Liver (tissue), 9 donors: Measurements from ENCODE around the gene GOLGA5. TPM values are rescaled to one million over a fixed set of nuclear protein-coding genes. Genes with fewer than 3 reads are reported as not detected.
A peak's percentile ranks its signal among the peaks of the same experiment; 100 is the strongest.

Source experiments
- DNase-seq: peaks from one replicate; pipeline ENCODE4 v3.0.0-alpha.2; 2017; ENCODE audit warnings: low spot score
- H3K27ac ChIP-seq, 2 donors: one replicate each; pipeline ENCODE4 v1.7.0; 2013; ENCODE audit warnings: inconsistent platforms in 2 of 2, low read length in 2 of 2, control low read depth in 1 of 2, low read depth in 1 of 2, mild to moderate bottlenecking in 1 of 2
- H3K27me3 ChIP-seq, 4 donors: one replicate each; pipeline versions ENCODE4 v1.6.1 to v1.7.0; 2013; ENCODE audit warnings: low read length in 3 of 4, inconsistent platforms in 1 of 4, mild to moderate bottlenecking in 1 of 4, moderate library complexity in 1 of 4; ENCODE audit not compliant: control insufficient read depth in 4 of 4, insufficient read depth in 4 of 4
- H3K36me3 ChIP-seq, 4 donors: one replicate each; pipeline versions ENCODE4 v1.6.1 to v1.7.0; 2013; ENCODE audit warnings: low read length in 3 of 4, mild to moderate bottlenecking in 3 of 4, low read depth in 1 of 4, moderate library complexity in 1 of 4; ENCODE audit not compliant: control insufficient read depth in 4 of 4, insufficient read depth in 3 of 4
- H3K4me1 ChIP-seq, 4 donors: one replicate each; pipeline versions ENCODE4 v1.6.1 to v1.7.0; 2013; ENCODE audit warnings: low read length in 3 of 4, mild to moderate bottlenecking in 3 of 4, moderate library complexity in 1 of 4; ENCODE audit not compliant: control insufficient read depth in 4 of 4, insufficient read depth in 4 of 4
- H3K4me3 ChIP-seq, 3 donors: one replicate each; pipeline versions ENCODE4 v1.6.1 to v1.7.0; 2013; ENCODE audit warnings: low read length in 3 of 3, control low read depth in 1 of 3, low read depth in 1 of 3, mild to moderate bottlenecking in 1 of 3
- H3K9ac ChIP-seq, 2 donors: one replicate each; pipeline ENCODE4 v1.7.0; 2013; ENCODE audit warnings: low read length in 2 of 2, mild to moderate bottlenecking in 2 of 2, moderate library complexity in 2 of 2, control low read depth in 1 of 2, low read depth in 1 of 2
- H3K9me3 ChIP-seq, 4 donors: one replicate each; pipeline versions ENCODE4 v1.6.1 to v1.7.0; 2013; ENCODE audit warnings: low read length in 3 of 4; ENCODE audit not compliant: control insufficient read depth in 4 of 4
- ATF3 ChIP-seq: IDR thresholded peaks from 2 replicates; pipeline ENCODE4 v1.6.1; 2016; ENCODE audit warnings: antibody characterized with exemption
- CTCF ChIP-seq: fragments of 150-350 bp; IDR thresholded peaks from 2 replicates; pipeline ENCODE4 v1.5.1; 2017; ENCODE audit warnings: improper control_type of control experiment, low read depth, low read length; ENCODE audit not compliant: missing input control
- EGR1 ChIP-seq, 2 donors: IDR thresholded peaks; 2 replicates each; pipeline ENCODE4 v1.6.1; 2016 to 2018; ENCODE audit warnings: antibody characterized with exemption in 2 of 2, low read depth in 2 of 2
- FOXA1 ChIP-seq: IDR thresholded peaks from 2 replicates; pipeline ENCODE4 v1.6.1; 2016; ENCODE audit warnings: antibody characterized with exemption
- FOXA2 ChIP-seq: IDR thresholded peaks from 2 replicates; pipeline ENCODE4 v1.6.1; 2016; ENCODE audit warnings: antibody characterized with exemption
- GABPA ChIP-seq, 2 donors: IDR thresholded peaks in 1 of 2; conservative IDR thresholded peaks in 1 of 2; 2 replicates each; pipeline ENCODE4 v1.6.1; 2016; ENCODE audit warnings: antibody characterized with exemption in 2 of 2, mild to moderate bottlenecking in 1 of 2, moderate library complexity in 1 of 2
- HNF4A ChIP-seq, 2 donors: conservative IDR thresholded peaks; 2 replicates each; pipeline ENCODE4 v1.6.1; 2016; ENCODE audit warnings: antibody characterized with exemption in 2 of 2, mild to moderate bottlenecking in 2 of 2
- HNF4G ChIP-seq: IDR thresholded peaks from 2 replicates; pipeline ENCODE4 v1.6.1; 2016; ENCODE audit warnings: antibody characterized with exemption
- JUND ChIP-seq, 2 donors: IDR thresholded peaks; 2 replicates each; pipeline ENCODE4 v1.6.1; 2016; ENCODE audit warnings: antibody characterized with exemption in 2 of 2
- MAX ChIP-seq: IDR thresholded peaks from 2 replicates; pipeline ENCODE4 v1.6.1; 2016; ENCODE audit warnings: antibody characterized with exemption
- NR2F2 ChIP-seq: IDR thresholded peaks from 2 replicates; pipeline ENCODE4 v1.6.1; 2016; ENCODE audit warnings: antibody characterized with exemption
- RAD21 ChIP-seq, 2 donors: IDR thresholded peaks; 2 replicates each; pipeline ENCODE4 v1.6.1; 2016; ENCODE audit warnings: antibody characterized with exemption in 2 of 2, mild to moderate bottlenecking in 2 of 2
- RXRA ChIP-seq, 2 donors: IDR thresholded peaks; 2 replicates each; pipeline ENCODE4 v1.6.1; 2017 to 2018; ENCODE audit warnings: antibody characterized with exemption in 2 of 2, mild to moderate bottlenecking in 1 of 2
- SP1 ChIP-seq: IDR thresholded peaks from 2 replicates; pipeline ENCODE4 v1.6.1; 2018; ENCODE audit warnings: antibody characterized with exemption, mild to moderate bottlenecking
- YY1 ChIP-seq: IDR thresholded peaks from 2 replicates; pipeline ENCODE4 v1.6.1; 2016; ENCODE audit warnings: antibody characterized with exemption, mild to moderate bottlenecking
- ZBTB33 ChIP-seq: IDR thresholded peaks from 2 replicates; pipeline ENCODE4 v1.6.1; 2016; ENCODE audit warnings: antibody characterized with exemption
- WGBS: extraction: QIAGEN DNeasy Blood & Tissue Kit; methylation state at CpG from one replicate; pipeline ENCODE4 v1.1.7; 2013; 5-methylcytosine and 5-hydroxymethylcytosine counted together
- polyA plus RNA-seq, 2 donors: library from polyadenylated mRNA; stranded (reverse) in 1 of 2; unstranded in 1 of 2; fragments of 200-250 nt in 1 of 2; fragments of >200 nt in 1 of 2; fragmentation: Nextera tagmentation in 1 of 2; extraction: Ambion mirVana in 1 of 2; gene quantifications; one replicate each; pipeline versions ENCODE4 v1.2.1 to v1.2.3, GENCODE V29; 2013 to 2015
- total RNA-seq, 2 donors: library from RNA; depleted of rRNA; stranded (reverse); fragments of >200 nt; gene quantifications; one replicate each; pipeline ENCODE4 v1.2.3, GENCODE V29; 2014
- donor health status: healthy.
- donor health status: healthy.
- donor health status: healthy.
- donor health status: healthy.
- donor health status: healthy.

The GOLGA5 gene
- total RNA-seq (10 to 100 TPM; 19.2 to 39.9 TPM), polyA plus RNA-seq (10 to 100 TPM; 24.6 to 31.9 TPM)

- Histone ChIP-seq H3K27ac (peak within 1 kb of the TSS; percentile 87 to 94), H3K9me3 (peaks cover 0 to 5% (median 1%) of the 10 kb centered on the region in 4 donors), H3K36me3 (peaks cover 0 to 8% (median 4%) of the 10 kb centered on the region in 4 donors), H3K4me3 (peak within 1 kb of the TSS; percentile 70 to 99 (median 99)), H3K9ac (peak within 1 kb of the TSS; percentile 96 to 100), H3K4me1 (peaks cover 4 to 40% (median 31%) of the 10 kb centered on the region in 4 donors), H3K27me3 (no peaks in the 10 kb centered on the region)
- WGBS: under 1% methylated on average over 71 of the region's 71 CpGs
- peak; percentile 99 for DNase-seq
- TF ChIP-seq FOXA2 (no peak), RXRA (IDR thresholded peaks at IDR 0.05) (no peak), FOXA1 (peak; percentile 9), HNF4A (conservative IDR thresholded peaks at IDR 0.05) (peak in 1 of 2 donors; percentile 24), EGR1 (IDR thresholded peaks at IDR 0.05; ENCODE audit: low read depth in 2 of 2) (peak in 1 of 2 donors; percentile 55), JUND (IDR thresholded peaks at IDR 0.05) (no peak), MAX (peak; percentile 91), ATF3 (no peak), NR2F2 (no peak), HNF4G (no peak), CTCF (no peak), YY1 (peak; percentile 71), RAD21 (IDR thresholded peaks at IDR 0.05) (peak in 1 of 2 donors; percentile 43), SP1 (peak; percentile 88), ZBTB33 (peak; percentile 66), GABPA (IDR thresholded peaks at IDR 0.05 in 1 of 2, conservative IDR thresholded peaks at IDR 0.05 in 1 of 2) (peak in 1 of 2 donors; percentile 89)
Observed at GRCh38 chr14:92793709-92794546, at the start of gene GOLGA5. Gene GOLGA5 (plus strand): TSS chr14:92794305. CDS start chr14:92797438, 3,133 bp downstream.

- Histone ChIP-seq H3K9ac (peak overlapping the region; percentile 88 to 93), H3K4me1 (peaks cover 0 to 15% (median 6%) of the 10 kb centered on the region in 4 donors)
- no peak for DNase-seq
Observed at GRCh38 chr14:92747701-92748258, 46.3 kb upstream of the GOLGA5 start.

More at GRCh38 chr14:92747701-92748258, 46.3 kb upstream of the GOLGA5 start:
- no peaks in the 10 kb centered on the region for H3K36me3 ChIP-seq
- no peak for TF ChIP-seq HNF4A (conservative IDR thresholded peaks at IDR 0.05)
- peak; percentile 10 for TF ChIP-seq ZBTB33
- H3K9me3 ChIP-seq: no peaks in the 10 kb centered on the region
- peak overlapping the region; percentile 71 to 84 (median 84) for H3K4me3 ChIP-seq
- H3K27ac ChIP-seq: peak overlapping the region; percentile 82 to 95
- WGBS: 3% methylated on average over 16 of the region's 16 CpGs
- H3K27me3 ChIP-seq: no peaks in the 10 kb centered on the region
